NOMO-1 (cell line): Measurements from ENCODE around the gene BACH2.

Source experiments
- DNase-seq, 2 experiments: peaks; one replicate each; lab custom pipeline; 2025; ENCODE audit not compliant: unreplicated experiment in 2 of 2; lab: John Stamatoyannopoulos, UW

Gene BACH2

GRCh38 chr6:89886378-89887120, 410.1 kb downstream of the BACH2 start:
- DNase-seq: no peak
